Osteoblast (primary cell): ENCODE results near the gene PBX4. TPM values are rescaled to one million over a fixed set of nuclear protein-coding genes. Genes with fewer than 3 reads are reported as not detected.

Experiments used
- DNase-seq: peaks from one replicate; pipeline ENCODE4 v3.0.0; 2011; ENCODE audit warnings: low spot score, mixed read lengths; ENCODE audit not compliant: insufficient read length; ENCODE audit errors: missing footprints
- H2AFZ ChIP-seq: 2 replicates; pipeline ENCODE4 v1.6.0; 2011; ENCODE audit warnings: mild to moderate bottlenecking, low read length
- H3K27ac ChIP-seq: 2 replicates; pipeline ENCODE4 v1.5.1; 2011; ENCODE audit warnings: mild to moderate bottlenecking, low read depth, low read length, moderate library complexity
- H3K27me3 ChIP-seq: 2 replicates; pipeline ENCODE4 v1.6.0; 2012; ENCODE audit warnings: mild to moderate bottlenecking, control low read depth, inconsistent platforms, low read length, moderate library complexity; ENCODE audit not compliant: insufficient read depth
- H3K36me3 ChIP-seq: 2 replicates; pipeline ENCODE4 v1.5.1; 2011; ENCODE audit warnings: mild to moderate bottlenecking, low read length, control low read depth, moderate library complexity; ENCODE audit not compliant: insufficient read depth
- H3K4me1 ChIP-seq: 2 replicates; pipeline ENCODE4 v1.5.1; 2011; ENCODE audit warnings: mild to moderate bottlenecking, low read length, control low read depth, moderate library complexity; ENCODE audit not compliant: insufficient read depth
- H3K4me2 ChIP-seq: 2 replicates; pipeline ENCODE4 v1.6.0; 2011; ENCODE audit warnings: mild to moderate bottlenecking, low read length; ENCODE audit not compliant: insufficient read depth
- H3K4me3 ChIP-seq: fragments of 200-600 bp; sonication (generic); 3 replicates; pipeline ENCODE4 v1.5.1; 2012; ENCODE audit warnings: mild to moderate bottlenecking, low read length, inconsistent platforms; ENCODE audit not compliant: insufficient read depth
- H3K79me2 ChIP-seq: 2 replicates; pipeline ENCODE4 v1.6.0; 2012; ENCODE audit warnings: mild to moderate bottlenecking, low read length, control low read depth, inconsistent platforms; ENCODE audit not compliant: insufficient read depth
- H3K9me3 ChIP-seq: 2 replicates; pipeline ENCODE4 v1.5.1; 2011; ENCODE audit warnings: low read depth, low read length, control low read depth
- H4K20me1 ChIP-seq: 2 replicates; pipeline ENCODE4 v1.6.0; 2012; ENCODE audit warnings: mild to moderate bottlenecking, low read length, control low read depth; ENCODE audit not compliant: insufficient read depth
- total RNA-seq: library from RNA; depleted of rRNA; stranded (reverse); fragments of >200 nt; gene quantifications from 2 replicates; pipeline ENCODE4 v1.2.3, GENCODE V29; 2012
- TF ChIP-seq, protein P1 (sequence below): IDR thresholded peaks from 2 replicates; pipeline ENCODE4 v1.5.1; 2011; ENCODE audit warnings: mild to moderate bottlenecking, low read depth, low read length, moderate library complexity; ENCODE audit errors: extremely low read depth

PBX4 gene
- total RNA-seq, 1 donor, result 0.36 TPM

DNA sequence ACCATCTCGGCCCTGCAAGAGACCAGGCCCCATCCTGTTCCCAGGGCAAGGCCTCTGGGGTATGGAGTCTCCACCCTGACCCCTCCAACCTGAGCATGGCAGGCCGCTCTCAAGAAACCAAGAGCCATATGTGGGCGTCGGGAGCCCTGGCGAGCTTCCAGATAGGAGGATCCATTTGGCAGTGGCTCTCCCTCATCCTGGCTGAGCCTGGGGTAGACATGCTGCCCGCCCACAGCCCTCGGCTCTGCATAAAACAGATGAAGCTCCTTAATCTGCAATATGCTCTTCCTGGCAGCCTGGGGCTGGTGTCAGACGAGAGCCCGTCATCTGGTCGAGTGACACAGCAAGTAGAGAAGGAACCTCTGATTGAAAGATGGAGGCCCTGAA is 38.9 kb upstream of the PBX4 start:
- Histone ChIP-seq H3K27ac (no peak overlapping the region), H3K36me3 (peaks cover 64% of the 10 kb centered on the region), H3K4me2 (no peak overlapping the region), H3K9me3 (no peaks in the 10 kb centered on the region), H4K20me1 (peaks cover 14% of the 10 kb centered on the region), H2AFZ (no peak overlapping the region), H3K79me2 (peaks cover 30% of the 10 kb centered on the region), H3K4me3 (no peak overlapping the region), H3K4me1 (peaks cover 7% of the 10 kb centered on the region), H3K27me3 (no peaks in the 10 kb centered on the region)
- DNase-seq, result peak; percentile 43
- TF ChIP-seq, protein P1, sequence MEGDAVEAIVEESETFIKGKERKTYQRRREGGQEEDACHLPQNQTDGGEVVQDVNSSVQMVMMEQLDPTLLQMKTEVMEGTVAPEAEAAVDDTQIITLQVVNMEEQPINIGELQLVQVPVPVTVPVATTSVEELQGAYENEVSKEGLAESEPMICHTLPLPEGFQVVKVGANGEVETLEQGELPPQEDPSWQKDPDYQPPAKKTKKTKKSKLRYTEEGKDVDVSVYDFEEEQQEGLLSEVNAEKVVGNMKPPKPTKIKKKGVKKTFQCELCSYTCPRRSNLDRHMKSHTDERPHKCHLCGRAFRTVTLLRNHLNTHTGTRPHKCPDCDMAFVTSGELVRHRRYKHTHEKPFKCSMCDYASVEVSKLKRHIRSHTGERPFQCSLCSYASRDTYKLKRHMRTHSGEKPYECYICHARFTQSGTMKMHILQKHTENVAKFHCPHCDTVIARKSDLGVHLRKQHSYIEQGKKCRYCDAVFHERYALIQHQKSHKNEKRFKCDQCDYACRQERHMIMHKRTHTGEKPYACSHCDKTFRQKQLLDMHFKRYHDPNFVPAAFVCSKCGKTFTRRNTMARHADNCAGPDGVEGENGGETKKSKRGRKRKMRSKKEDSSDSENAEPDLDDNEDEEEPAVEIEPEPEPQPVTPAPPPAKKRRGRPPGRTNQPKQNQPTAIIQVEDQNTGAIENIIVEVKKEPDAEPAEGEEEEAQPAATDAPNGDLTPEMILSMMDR, result no peak

- peaks cover 67% of the 10 kb centered on the region for H3K36me3 ChIP-seq
Observed at GRCh38 chr19:19656451-19657396, 38.2 kb upstream of the PBX4 start.

DNA sequence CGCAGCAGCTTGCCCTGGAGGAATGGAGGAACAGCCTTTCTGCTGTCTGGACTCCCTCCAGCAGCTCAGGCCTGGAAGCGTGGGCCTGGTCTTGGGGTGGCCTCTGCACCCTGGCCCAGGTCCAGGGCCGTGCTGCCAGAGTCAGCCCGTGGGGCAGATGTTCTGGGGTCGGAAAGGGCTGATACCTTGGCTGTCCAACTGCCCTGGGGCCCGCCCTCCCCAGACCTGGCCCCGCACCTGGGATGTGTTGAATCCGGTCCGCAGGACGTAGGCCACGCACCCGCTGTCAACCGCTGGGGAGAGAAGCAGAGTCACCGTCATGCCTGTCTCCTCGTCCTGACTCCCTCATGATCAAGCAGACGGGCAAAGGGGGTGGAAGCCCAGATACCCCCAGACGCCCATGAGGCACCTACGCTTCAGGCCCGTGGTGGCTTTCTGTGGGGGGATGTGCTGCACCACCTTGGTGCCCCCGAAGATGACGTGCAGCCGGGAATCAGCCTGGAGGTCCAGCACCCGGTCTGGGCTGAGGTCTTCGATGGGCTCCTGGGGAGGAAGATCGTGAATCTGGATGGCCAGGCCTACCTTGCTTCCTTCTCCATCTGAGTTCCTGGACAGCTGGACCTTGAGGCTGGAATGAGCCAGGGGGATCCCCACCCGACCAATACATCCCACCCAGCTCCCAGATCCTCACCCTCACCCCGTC is 37.3 kb upstream of the PBX4 start:
- peaks cover 70% of the 10 kb centered on the region for H3K36me3 ChIP-seq

More at GRCh38 chr19:19656451-19657396, 38.2 kb upstream of the PBX4 start:
- Histone ChIP-seq H3K4me3 (no peak overlapping the region), H3K79me2 (peaks cover 23% of the 10 kb centered on the region), H3K27ac (no peak overlapping the region), H3K4me2 (no peak overlapping the region), H4K20me1 (peaks cover 8% of the 10 kb centered on the region), H3K9me3 (no peaks in the 10 kb centered on the region), H3K4me1 (peaks cover under 1% of the 10 kb centered on the region), H2AFZ (no peak overlapping the region), H3K27me3 (no peaks in the 10 kb centered on the region)
- TF ChIP-seq, protein P1, result no peak
- peak; percentile 55 for DNase-seq

More for the DNA sequence above, 37.3 kb upstream of the PBX4 start:
- H4K20me1 ChIP-seq, result peaks cover 4% of the 10 kb centered on the region
- TF ChIP-seq, protein P1, result no peak
- no peaks in the 10 kb centered on the region for H3K9me3 ChIP-seq
- no peak overlapping the region for H3K27ac ChIP-seq
- peaks cover 14% of the 10 kb centered on the region for H3K79me2 ChIP-seq
- H3K27me3 ChIP-seq, result no peaks in the 10 kb centered on the region
- no peak overlapping the region for H3K4me3 ChIP-seq
- DNase-seq, result peak; percentile 42
- no peak overlapping the region for H2AFZ ChIP-seq
- H3K4me2 ChIP-seq, result no peak overlapping the region
- no peaks in the 10 kb centered on the region for H3K4me1 ChIP-seq
